Spleen (tissue), 11 donors: ENCODE results near the gene SPA17. TPM values are rescaled to one million over a fixed set of nuclear protein-coding genes. Genes with fewer than 3 reads are reported as not detected.

ENCODE experiments used
- DNase-seq: peaks from one replicate; pipeline ENCODE4 v3.0.0-alpha.2; 2020
- H3K27ac ChIP-seq, 8 donors: fragments of 200-600 bp; sonication (generic) in 7 of 8; 1 replicate in 4 of 8; 2 replicates in 4 of 8; pipeline versions ENCODE4 v1.5.0 to v1.8.0; 2016 to 2021; ENCODE audit warnings: inconsistent platforms in 4 of 8, mild to moderate bottlenecking in 4 of 8, moderate library complexity in 1 of 8
- H3K27me3 ChIP-seq, 7 donors: fragments of 200-600 bp; sonication (generic) in 6 of 7; replicated peaks in 1 of 7; 1 replicate in 4 of 7; 2 replicates in 3 of 7; pipeline versions ENCODE4 v1.5.0 to v1.8.0; 2016 to 2021; ENCODE audit warnings: inconsistent platforms in 3 of 7, mild to moderate bottlenecking in 1 of 7
- H3K36me3 ChIP-seq, 6 donors: fragments of 200-600 bp; sonication (generic) in 5 of 6; 1 replicate in 4 of 6; 2 replicates in 2 of 6; pipeline versions ENCODE4 v1.5.0 to v1.8.0; 2016 to 2021; ENCODE audit warnings: inconsistent platforms in 2 of 6
- H3K4me1 ChIP-seq, 6 donors: fragments of 200-600 bp; sonication (generic) in 5 of 6; 1 replicate in 3 of 6; 2 replicates in 3 of 6; pipeline versions ENCODE4 v1.5.0 to v1.8.0; 2016 to 2021; ENCODE audit warnings: inconsistent platforms in 3 of 6
- H3K4me3 ChIP-seq, 8 donors: fragments of 200-600 bp; sonication (generic) in 7 of 8; 1 replicate in 4 of 8; 2 replicates in 4 of 8; pipeline versions ENCODE4 v1.5.0 to v1.8.0; 2016 to 2021; ENCODE audit warnings: inconsistent platforms in 4 of 8, mild to moderate bottlenecking in 4 of 8, moderate library complexity in 2 of 8
- H3K9me3 ChIP-seq, 8 donors: fragments of 200-600 bp; sonication (generic) in 7 of 8; 1 replicate in 4 of 8; 2 replicates in 4 of 8; pipeline versions ENCODE4 v1.5.0 to v1.8.0; 2016 to 2021; ENCODE audit warnings: inconsistent platforms in 4 of 8
- CTCF ChIP-seq, 11 experiments: fragments of 200-600 bp in 7 of 11; fragments of 450-650 bp in 4 of 11; sonication (generic) in 4 of 11; IDR thresholded peaks in 8 of 11; conservative IDR thresholded peaks in 3 of 11; 1 replicate in 7 of 11; 2 replicates in 4 of 11; pipeline versions ENCODE4 v1.4.0 to v1.8.0; 2016 to 2021; ENCODE audit warnings: antibody characterized with exemption in 11 of 11, inconsistent platforms in 4 of 11, mild to moderate bottlenecking in 1 of 11
- POLR2A ChIP-seq, 3 donors: fragments of 450-650 bp; IDR thresholded peaks; one replicate each; pipeline ENCODE4 v1.5.1; 2017; ENCODE audit warnings: antibody characterized with exemption in 3 of 3, mild to moderate bottlenecking in 1 of 3
- POLR2AphosphoS5 ChIP-seq, 3 donors: sonication (generic); formaldehyde crosslinking; IDR thresholded peaks; one replicate each; pipeline ENCODE4 v1.5.1; 2017; ENCODE audit warnings: antibody characterized with exemption in 3 of 3
- WGBS, 5 donors: extraction: QIAGEN DNeasy Blood & Tissue Kit in 3 of 5; methylation state at CpG; one replicate each; pipeline versions ENCODE4 v1.1.5 to v1.1.7; 2013 to 2018; 5-methylcytosine and 5-hydroxymethylcytosine counted together
- intact Hi-C: fragments of 100-400 bp; cut with DNase I; formaldehyde crosslinking; loops from one replicate; pipeline ENCODE4 v1.15.0; 2023; ENCODE audit warnings: low total_unique reads
- polyA plus RNA-seq, 3 donors: library from polyadenylated mRNA; stranded (reverse); fragments of 200-250 nt; gene quantifications; one replicate each; pipeline ENCODE4 v1.2.1, GENCODE V29; 2013
- total RNA-seq, 7 donors: library from RNA; depleted of rRNA in 3 of 7; stranded (reverse); fragments of >200 nt in 3 of 7; fragmentation: NEBNext Ultra II Directional in 4 of 7; extraction: Animal tissue kit (Norgen Biotek cat#: 25700) in 4 of 7; gene quantifications; one replicate each; pipeline versions ENCODE4 v1.1.0 to v1.2.1, GENCODE V29; 2016 to 2021
- donor health status: healthy with polysubstance abuse.
- donor health status: DM: no; HTN: no; CAD: no; lungs with moderate emphysema.
- donor health status: DM: no; HTN: no; CAD: no.
- donor health status: Bipolar disorder and iron deficiency.
- donor health status: healthy.
- donor health status: DM: no; HTN: no; CAD: no.
- donor health status: DM: yes; HTN: yes; CAD: no.

Gene SPA17
- total and polyA plus RNA-seq, 10 donors: 0.34 to 4.8 (median 1.9) TPM

DNA sequence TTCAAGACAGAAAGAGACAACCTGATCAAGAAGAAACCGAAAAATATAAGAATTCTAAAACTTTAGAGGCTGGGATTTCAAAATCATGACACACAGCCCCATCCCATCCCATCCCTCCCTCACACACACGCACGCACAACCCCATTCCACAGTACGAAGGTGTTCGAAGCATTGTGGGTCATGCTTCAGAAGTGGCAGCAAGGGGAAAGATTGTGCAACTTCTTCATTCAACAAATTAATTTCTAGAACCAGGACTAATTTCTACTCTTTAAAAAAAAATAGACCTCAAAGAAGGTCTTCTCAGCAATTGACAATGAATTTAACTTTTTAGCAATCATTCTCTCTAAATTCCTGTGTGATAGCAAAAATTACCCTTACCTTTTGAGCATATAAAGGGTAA is 867 bp downstream of the SPA17 start:
- Histone ChIP-seq H3K4me1 (peaks cover 9 to 67% (median 16%) of the 10 kb centered on the region in 6 donors), H3K36me3 (no peaks in the 10 kb centered on the region), H3K27ac (peak overlapping the region in 3 of 8 donors; percentile 86 to 88 (median 86)), H3K27me3 (no peaks in the 10 kb centered on the region), H3K4me3 (peak overlapping the region in 5 of 8 donors; percentile 55 to 76 (median 68)), H3K9me3 (no peaks in the 10 kb centered on the region)
- TF ChIP-seq POLR2AphosphoS5 (IDR thresholded peaks at IDR 0.05) (no peak), CTCF (IDR thresholded peaks at IDR 0.05 in 8 of 11, conservative IDR thresholded peaks at IDR 0.05 in 3 of 11) (no peak), POLR2A (IDR thresholded peaks at IDR 0.05) (no peak)
- 68 to 94% (median 81%) methylated on average over 5 of the region's 5 CpGs for WGBS, 5 donors
- DNase-seq: no peak
- intact Hi-C loops: loop anchor here (5.0 kb wide), 1 partner anchor 88 kb away; the partner anchor contains the start of gene ESAM

GRCh38 chr11:124676386-124676785 is 2.7 kb downstream of the SPA17 start:
- no peak overlapping the region for H3K4me3 ChIP-seq
- TF ChIP-seq POLR2A (IDR thresholded peaks at IDR 0.05): no peak
- TF ChIP-seq POLR2AphosphoS5 (IDR thresholded peaks at IDR 0.05): peak in 1 of 3 donors; percentile 16
- DNase-seq: no peak
- intact Hi-C loops: no loop called here
- no peaks in the 10 kb centered on the region for H3K27me3 ChIP-seq
- H3K36me3 ChIP-seq: no peaks in the 10 kb centered on the region
- peak overlapping the region in 5 of 8 donors; percentile 11 to 55 (median 50) for H3K27ac ChIP-seq
- 7 to 27% (median 16%) methylated on average over 2 of the region's 2 CpGs for WGBS, 5 donors
- peaks cover 9 to 50% (median 16%) of the 10 kb centered on the region in 6 donors for H3K4me1 ChIP-seq
- peaks cover 0 to 6% (median 0%) of the 10 kb centered on the region in 8 donors for H3K9me3 ChIP-seq

DNA sequence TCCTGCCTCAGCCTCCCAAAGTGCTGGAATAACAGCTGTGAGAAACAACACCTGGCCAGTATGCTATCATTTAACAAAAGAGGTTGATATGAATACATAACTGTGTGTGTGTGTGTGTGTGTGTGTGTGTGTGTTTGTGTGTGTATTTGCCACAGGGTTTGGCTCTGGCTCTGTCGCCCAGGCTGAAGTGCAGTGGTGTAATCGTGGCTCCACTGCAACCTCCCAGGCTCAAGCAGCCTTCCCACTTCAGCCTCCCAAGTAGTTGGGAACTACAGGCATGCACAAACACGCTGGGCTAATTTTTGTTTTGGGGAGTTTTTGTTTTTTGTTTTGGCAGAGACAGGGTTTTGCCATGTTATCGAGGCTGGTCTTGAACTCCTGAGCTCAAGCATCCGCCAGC is 4.7 kb downstream of the SPA17 start:
- Histone ChIP-seq H3K4me1 (peaks cover 3 to 29% (median 7%) of the 10 kb centered on the region in 6 donors), H3K4me3 (no peak overlapping the region), H3K9me3 (peaks cover 0 to 26% (median 19%) of the 10 kb centered on the region in 8 donors), H3K36me3 (no peaks in the 10 kb centered on the region), H3K27me3 (no peaks in the 10 kb centered on the region), H3K27ac (no peak overlapping the region)
- 85 to 94% (median 89%) methylated on average over 5 of the region's 5 CpGs for WGBS, 5 donors
- intact Hi-C loops: no loop called here
- DNase-seq: no peak
- no peak for TF ChIP-seq POLR2AphosphoS5 (IDR thresholded peaks at IDR 0.05)
- no peak for TF ChIP-seq POLR2A (IDR thresholded peaks at IDR 0.05)
- no peak for TF ChIP-seq CTCF (IDR thresholded peaks at IDR 0.05 in 8 of 11, conservative IDR thresholded peaks at IDR 0.05 in 3 of 11)

- intact Hi-C loops: no loop called here
- no peaks in the 10 kb centered on the region for H3K27me3 ChIP-seq
- DNase-seq: no peak
- no peak overlapping the region for H3K4me3 ChIP-seq
- H3K36me3 ChIP-seq: no peaks in the 10 kb centered on the region
- peaks cover 0 to 5% (median 0%) of the 10 kb centered on the region in 6 donors for H3K4me1 ChIP-seq
- TF ChIP-seq CTCF (IDR thresholded peaks at IDR 0.05 in 8 of 11, conservative IDR thresholded peaks at IDR 0.05 in 3 of 11): no peak
- no peak for TF ChIP-seq POLR2A (IDR thresholded peaks at IDR 0.05)
- TF ChIP-seq POLR2AphosphoS5 (IDR thresholded peaks at IDR 0.05): no peak
- H3K9me3 ChIP-seq: peaks cover 0 to 54% (median 43%) of the 10 kb centered on the region in 8 donors
- 92 to 96% (median 96%) methylated on average over 2 of the region's 2 CpGs for WGBS, 5 donors
- no peak overlapping the region for H3K27ac ChIP-seq
Measured at GRCh38 chr11:124681421-124681820, 7.7 kb downstream of the SPA17 start.
